ENCODE measurements around the gene UBXN2A.
"Not testable (repeated sequence)": the region's sequence is repeated elsewhere in the genome, so short reads cannot be mapped to it uniquely, and the experiment has no call there.

Gene UBXN2A

DNA sequence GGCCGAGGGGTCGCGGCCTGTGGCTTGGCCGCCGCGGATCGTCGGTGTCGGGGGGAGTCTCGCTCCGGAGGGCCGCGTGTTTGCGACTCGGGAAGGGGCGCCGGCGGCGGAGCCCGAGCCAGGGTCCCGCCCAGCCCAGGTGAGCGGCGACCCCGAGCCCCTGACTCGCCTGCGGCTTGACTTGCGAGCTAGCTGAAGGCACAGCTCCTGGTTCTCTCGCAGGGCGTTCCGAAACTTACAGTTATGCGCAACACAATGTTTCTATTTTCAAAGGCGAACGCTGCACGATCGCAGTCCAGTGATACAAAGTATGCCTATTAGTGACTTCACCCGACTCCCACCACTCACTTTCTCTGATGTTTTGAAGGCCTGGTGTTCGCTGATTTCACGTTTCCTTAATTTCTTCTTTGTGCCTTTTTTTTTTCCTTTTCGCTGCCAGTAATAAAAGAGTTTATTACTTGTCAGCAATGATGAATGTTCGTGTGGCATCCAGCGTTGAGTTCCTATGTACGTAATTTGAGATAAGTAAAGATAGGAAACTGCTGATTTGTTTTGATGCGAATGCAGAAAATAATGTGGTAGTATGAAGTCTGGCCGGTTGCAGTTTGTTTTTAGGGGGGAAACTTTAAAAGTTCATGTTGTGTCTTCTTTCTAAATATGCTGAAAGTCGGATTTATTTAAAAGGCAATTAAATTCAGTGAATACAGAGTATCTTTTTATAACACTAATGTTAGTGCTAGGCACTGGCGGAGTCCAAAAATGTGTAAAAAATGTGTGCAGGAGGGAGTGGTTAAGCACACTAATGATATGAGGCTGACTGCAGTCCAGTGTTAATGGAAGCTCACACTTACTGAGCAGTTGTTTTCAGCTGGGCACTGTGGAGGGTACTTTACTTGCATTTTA is 706 bp downstream of the UBXN2A start:
- DNase-seq (ENCODE audit: low read depth in 2 of 2): peak in 1 of 2 donors; percentile 17

DNA sequence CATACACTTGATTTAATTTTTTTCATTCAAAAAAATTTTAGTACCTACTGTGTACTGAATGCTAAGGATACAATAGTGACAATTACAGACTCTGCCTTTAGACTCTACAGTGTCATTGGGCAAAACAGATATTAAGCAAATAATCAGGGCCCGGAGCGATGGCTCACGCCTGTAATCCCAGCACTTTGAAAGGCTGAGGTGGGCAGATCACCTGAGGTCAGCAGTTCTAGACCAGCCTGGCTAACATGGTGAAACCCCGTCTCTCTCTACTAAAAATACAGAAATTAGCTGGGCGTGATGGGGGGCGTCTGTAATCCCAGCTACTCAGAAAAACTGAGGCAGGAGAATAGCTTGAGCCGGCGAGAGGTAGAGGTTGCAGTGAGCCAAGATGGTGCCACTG is 1.4 kb downstream of the UBXN2A start:
- no peak for DNase-seq (ENCODE audit: low read depth in 2 of 2)

DNA sequence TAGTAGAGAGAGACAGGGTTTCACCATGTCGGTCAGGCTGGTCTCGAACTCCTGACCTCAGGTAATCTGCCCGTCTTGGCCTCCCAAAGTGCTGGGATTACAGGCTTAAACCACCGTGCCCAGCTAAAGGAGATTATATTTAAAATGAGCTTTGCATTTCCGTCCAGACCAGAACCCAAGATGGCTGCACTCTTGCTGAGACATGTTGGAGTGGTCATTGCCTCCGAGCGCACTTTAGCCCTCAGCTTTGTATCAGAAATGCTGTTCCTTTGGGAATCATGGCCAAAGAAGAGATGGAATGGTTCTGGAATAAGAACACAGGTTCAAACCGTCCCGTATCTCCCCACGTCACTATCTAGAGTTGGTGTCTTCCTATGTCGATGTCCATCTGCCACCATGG is 3.4 kb downstream of the UBXN2A start:
- no peak for DNase-seq (ENCODE audit: low read depth in 2 of 2)

DNA sequence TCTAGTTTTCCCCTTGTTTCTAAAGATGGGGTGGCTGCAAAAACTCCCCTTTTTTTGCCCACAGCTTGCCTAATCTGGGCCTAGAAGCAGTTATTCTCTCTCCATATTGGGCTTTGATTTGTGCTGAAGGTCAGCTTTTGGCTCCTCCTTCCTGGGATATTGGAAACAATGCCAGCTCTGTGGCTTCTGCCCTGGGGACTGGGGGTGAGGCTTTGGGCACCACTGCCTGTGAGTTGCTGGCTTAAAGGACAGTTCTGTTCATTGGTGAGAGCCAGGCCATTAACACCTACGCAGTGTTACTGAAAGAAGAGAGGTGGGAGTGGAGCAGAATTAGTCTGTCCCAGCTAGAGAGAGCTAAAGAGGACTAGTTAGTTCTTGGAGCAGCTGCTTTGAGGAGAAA is 4.3 kb downstream of the UBXN2A start:
- no peak for DNase-seq (ENCODE audit: low read depth in 2 of 2)

DNA sequence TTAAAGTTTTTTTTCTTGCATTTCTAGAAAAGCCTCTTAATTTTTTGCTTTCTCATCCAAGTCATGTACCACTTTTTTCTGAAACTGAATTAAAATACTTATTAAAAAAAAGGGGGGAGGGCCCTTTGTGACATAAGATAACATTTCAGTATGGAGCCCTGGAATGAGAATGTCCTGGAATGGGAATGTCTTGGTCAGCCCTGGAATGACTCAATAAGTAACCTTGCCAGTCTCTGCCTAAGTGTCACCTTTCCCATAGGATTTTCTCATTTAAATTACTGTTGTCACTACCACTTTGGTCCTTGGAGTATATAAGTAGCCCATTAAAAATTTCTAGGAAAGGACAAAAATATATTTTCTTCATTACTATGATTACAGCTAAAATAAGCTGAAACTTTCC is 4.7 kb downstream of the UBXN2A start:
- no peak for DNase-seq (ENCODE audit: low read depth in 2 of 2)

DNA sequence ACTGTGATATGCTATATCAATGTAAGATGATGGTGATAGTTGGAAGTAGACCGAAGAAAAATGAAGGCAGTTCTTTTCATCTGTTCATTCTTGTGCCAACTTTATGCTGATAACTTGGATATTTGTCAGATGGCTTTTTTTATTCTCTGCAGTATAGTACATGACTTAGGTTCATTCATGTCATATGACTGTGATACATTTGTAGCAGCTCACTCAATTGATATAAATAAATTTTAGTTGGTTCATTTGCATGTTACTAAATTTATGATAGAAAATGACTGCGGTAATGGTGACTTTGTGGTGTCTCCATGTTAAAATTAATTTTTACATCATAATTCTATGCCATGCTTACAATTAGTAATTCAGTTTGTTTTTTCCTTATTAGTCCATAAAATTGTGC is 7.1 kb downstream of the UBXN2A start:
- no peak for DNase-seq (ENCODE audit: low read depth in 2 of 2)

DNA sequence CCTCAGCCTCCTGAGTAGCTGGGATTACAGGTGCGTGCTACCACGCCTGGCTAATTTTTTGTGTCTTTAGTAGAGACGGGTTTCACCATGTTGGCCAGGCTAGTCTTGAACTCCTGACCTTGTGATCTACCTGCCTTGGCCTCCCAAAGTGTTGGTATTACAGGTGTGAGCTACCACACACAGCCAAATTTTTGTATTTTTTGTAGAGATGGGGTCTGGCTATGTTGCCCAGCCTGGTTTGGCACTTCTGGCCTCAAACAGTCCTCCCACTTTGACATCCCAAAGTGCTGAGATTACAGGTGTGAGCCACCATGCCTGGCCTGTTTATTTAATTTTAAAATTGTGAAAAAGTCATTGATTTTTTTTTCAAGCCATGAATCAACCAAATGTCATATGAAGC is 12.3 kb downstream of the UBXN2A start:
- not testable (repeated sequence) for DNase-seq (ENCODE audit: low read depth in 2 of 2)

DNA sequence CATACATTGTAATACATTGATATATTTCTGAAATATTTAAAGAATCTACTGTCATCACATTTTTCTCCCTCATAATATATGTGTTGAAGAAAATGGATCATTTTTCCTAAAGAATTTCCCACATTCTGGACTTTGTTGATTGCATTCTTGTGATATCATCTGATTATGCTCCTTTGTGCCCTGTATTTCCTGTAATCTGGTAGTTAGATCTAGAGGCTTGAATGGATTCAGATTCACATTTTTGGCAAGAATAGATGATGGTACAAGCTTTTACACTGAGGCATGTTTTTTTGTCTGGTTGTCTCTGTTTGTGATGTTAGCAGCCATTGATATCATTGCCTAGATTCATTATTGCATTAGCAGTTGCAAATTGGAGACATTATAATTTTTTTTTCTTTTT is 13.4 kb downstream of the UBXN2A start:
- no peak for DNase-seq (ENCODE audit: low read depth in 2 of 2)

DNA sequence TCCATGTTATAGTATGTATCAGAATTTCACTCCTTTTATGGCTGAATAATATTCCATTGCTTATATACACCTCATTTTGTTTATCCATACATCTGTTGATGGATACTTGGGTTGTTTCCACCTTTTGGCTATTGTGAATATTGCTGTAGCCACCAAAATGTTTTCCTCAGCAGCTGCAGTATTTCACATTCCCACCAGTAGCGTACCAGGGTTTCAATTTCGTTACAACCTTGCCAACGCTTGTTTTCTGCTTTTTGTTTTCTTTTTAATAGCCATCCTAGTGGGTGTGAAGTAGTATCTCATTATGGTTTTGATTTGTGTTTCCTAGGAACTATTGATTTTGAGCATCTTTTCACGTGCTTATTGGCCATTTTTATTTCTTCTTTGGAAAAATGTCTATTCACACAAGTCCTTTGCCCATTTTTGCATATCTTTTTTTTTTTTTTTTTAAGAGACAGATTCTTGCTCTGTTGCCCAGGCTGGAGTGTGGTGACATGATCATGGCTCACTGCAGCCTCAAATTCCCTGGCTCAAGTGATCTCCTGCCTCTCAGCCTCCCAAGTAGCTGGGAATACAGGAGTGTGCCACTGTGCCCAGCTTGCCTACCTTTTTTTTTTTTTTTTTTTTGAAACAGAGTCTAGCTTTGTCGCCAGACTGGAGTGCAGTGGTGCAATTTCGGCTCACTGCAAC is 14.2 kb downstream of the UBXN2A start:
- DNase-seq (ENCODE audit: low read depth in 2 of 2): no peak

DNA sequence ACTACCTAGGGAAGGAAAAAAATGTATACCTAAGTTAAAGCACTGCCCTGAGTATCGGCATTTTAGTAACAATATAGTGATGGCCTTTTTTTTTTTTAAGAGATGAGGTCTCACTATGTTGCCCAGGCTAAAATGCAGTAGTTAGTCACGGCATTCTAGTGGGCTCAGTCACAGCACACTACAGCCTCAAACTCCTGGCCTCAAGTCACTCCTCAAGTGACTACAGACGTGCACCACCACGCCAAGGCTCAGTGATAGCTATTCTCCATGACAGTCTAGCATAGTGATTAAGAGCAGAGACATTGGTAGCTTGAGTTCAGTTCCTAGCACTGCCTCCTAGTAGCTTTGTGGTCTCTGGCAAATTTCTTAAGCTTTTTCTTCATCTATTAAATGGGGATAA is 27.6 kb downstream of the UBXN2A start:
- DNase-seq (ENCODE audit: low read depth in 2 of 2): no peak

DNA sequence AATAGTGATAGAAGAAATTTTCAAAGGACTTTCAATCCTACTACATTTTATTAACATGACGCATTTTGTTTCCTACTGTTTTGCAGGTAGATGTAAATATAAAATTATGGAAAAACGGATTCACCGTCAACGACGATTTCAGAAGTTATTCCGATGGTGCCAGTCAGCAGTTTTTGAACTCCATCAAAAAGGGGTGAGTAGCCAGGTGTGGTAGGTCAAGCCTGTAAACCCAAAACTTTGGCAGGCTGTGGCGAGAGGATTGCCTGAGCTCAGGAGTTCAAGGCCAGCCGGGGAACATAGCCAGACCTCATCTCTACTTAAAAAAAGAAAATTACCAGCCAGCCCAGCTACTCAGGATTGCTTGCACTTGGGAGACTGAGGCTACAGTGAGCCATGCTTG is 36.6 kb downstream of the UBXN2A start:
- no peak for DNase-seq (ENCODE audit: low read depth in 2 of 2)

DNA sequence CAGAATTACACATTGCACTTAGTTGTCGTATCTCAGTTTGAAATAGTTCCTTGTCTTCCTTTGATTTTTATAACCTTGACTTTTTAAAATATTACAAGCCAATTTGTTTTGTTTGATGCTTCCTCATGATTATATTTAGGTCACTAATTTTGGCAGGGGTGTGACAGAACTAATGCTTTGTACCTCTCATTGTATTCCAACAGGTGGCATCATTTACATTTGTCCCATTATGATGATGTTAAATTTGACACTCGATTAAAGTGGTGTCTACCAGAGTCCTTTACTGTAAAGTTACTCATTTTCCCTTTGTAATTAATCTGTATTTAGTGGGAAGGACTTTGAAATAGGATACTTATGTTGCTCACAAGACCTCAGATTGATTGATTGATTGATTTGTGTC is 48.1 kb downstream of the UBXN2A start:
- no peak for DNase-seq (ENCODE audit: low read depth in 2 of 2)

DNA sequence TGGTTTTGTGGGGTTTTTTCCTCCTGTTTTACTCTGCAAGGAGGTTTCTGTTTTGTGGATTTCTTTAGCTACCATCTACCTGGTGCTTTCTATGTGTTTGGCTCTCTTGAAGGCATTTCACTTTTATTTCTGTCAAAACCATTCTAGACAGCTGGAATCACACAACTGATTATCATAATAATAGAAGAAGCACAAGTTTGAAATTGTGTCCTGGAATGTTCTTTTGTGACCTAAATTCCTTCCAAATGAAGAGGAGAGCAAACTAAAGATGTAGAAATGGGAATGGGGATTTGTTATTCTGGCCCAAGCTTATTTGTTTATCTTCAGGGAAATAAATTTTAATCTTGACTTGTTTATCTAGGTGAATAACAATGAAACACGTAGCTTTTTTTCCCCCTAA is 52.7 kb downstream of the UBXN2A start:
- DNase-seq (ENCODE audit: low read depth in 2 of 2): no peak

DNA sequence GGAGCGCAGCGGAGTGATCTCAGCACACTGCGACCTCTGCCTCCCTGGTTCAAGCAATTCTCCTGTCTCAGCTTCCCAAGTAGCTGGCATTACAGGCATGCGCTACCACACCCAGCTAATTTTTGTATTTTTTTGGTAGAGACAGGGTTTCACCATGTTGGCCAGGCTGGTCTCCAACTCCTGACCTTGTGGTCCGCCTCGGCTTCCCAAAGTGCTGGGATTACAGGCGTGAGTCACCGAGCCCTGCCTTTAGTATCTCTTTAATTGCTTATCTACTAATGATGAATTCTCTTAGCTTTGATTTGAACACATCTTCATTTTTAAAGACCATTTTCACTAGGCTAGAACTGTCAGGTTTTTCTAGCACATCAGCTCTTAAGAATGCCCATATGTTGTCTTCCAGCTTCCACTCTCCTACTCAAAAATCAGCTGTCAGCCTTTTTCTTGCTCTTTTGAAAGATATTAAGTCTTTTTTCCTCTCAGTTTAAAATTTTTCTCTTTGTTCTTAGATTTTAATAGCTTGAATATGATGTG is 53.5 kb downstream of the UBXN2A start:
- DNase-seq (ENCODE audit: low read depth in 2 of 2): no peak

DNA sequence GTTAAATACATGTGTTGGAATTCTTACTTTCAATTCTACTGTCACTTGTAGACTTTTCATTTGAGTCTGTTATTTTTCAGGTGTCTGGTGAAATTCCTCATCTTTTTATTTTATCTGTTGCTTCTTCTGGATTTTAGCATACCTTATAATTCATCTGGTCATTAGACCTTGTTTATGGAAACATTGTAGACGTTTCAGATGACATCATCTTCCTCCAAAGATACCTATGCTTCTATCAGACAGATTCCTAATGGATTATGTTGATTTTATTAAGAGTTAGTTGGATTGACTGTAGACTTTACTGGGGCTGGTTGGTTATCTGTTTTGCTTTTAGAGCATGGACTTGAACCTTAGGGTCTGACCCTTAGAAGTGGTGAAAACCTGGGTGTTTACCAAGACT is 54.3 kb downstream of the UBXN2A start:
- no peak for DNase-seq (ENCODE audit: low read depth in 2 of 2)

DNA sequence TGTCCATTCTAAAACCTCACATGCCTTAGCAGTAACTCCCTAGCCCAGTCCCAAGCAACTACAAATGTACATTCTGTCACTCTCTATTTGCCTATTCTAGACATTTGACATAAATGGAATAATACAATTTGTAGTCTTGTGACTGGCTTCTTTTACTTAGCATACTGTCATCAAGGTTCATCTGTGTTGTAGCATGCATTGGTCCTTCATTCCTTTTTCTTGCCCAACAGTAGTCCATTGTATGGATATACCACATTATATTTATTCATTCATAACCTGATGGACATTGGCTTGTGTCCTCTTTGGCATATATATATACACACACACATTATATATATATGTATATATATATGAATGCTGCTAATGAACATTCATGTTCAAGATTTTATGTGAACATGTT is 67.4 kb downstream of the UBXN2A start:
- no peak for DNase-seq (ENCODE audit: low read depth in 2 of 2)

DNA sequence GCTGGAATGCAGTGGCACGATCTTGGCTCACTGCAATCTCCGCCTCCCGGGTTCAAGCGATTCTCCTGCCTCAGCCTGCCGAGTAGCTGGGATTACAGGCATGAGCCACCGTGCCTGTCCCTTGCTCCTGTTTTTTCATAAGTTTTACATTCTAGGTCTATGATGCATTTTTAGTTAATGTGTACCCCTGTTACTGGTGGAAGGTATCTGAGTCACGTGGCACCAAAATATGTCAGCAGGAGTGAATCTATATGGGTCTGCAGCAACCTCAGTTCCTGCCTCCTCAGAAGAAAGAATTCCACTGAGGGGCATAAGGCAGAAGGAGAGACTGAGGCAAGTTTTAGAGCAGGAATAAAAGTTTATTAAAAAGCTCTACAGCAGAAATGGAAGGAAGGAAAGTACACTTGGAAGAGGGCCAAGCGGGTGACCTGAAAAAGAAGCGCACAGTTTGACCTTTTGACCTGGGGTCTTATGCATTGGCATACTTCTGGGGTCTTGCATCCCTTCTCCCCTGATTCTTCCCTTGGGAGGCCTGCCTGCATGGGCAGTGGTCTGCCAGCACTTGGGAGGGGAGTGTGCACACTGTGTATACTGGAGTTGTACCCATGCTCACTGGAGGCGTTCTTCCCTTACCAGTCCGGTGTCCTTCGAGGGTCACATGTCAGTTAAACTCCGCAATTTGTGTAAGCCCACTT is 68.6 kb downstream of the UBXN2A start:
- no peak for DNase-seq (ENCODE audit: low read depth in 2 of 2)

DNA sequence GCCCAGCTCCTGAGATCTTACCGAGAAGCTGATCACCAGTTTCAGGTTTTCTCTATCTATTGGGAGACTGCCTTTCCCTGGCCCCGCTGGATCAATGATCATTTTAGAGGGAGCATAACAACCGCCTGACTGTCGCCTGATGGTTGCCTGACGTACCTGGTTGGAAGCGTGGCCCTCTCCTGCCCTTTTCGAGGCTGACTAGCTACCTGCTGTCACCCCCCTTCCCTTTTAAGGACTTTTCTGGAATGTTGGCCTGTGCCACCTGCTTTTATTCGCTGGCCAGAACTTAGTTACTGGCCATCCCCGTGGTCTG is 69.1 kb downstream of the UBXN2A start:
- DNase-seq (ENCODE audit: low read depth in 2 of 2): no peak

DNA sequence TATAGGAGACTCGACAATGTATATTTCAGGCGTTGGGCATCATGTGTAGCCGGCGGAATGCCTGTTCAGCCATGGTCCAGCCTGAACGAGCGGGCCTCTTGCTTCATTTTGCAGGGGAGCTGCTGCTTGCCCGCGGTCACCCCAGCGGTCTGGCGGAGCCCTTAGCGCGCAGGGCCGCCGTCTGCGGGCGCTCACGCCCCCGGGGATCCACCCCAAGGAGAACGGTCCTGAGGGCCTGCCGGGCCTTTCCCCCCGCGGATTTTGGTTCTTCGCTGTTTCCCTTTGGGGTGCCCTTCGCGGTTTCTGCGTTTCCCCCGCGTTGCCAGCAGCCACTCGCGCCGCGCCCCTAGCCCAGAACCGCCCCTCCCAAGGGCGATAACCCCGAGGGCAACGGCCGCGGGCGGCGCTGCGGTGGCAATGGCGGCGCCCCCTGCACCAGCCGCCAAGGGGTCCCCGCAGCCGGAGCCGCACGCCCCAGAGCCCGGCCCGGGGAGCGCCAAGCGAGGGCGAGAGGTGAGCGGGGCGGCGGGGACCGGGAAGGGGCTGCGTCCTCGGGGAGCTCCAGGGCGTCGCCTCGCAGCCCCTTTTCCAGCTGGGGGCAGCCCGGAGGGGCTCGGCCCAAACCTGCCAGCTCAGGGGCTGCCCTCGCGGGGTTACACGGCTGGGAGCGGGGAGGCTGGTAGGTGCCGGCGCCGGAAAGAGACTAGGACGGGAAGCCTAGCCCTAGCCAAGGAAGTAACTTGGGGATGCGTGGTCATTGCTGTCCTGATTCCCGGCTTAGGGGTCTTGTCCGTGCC is 69.6 kb downstream of the UBXN2A start, which contains the start of gene MFSD2B:
Gene MFSD2B, plus strand, starts transcription at position 406 of the 797 bp plus-strand sequence. Its CDS starts 12 bp downstream, at position 418.
- DNase-seq (ENCODE audit: low read depth in 2 of 2): no peak

DNA sequence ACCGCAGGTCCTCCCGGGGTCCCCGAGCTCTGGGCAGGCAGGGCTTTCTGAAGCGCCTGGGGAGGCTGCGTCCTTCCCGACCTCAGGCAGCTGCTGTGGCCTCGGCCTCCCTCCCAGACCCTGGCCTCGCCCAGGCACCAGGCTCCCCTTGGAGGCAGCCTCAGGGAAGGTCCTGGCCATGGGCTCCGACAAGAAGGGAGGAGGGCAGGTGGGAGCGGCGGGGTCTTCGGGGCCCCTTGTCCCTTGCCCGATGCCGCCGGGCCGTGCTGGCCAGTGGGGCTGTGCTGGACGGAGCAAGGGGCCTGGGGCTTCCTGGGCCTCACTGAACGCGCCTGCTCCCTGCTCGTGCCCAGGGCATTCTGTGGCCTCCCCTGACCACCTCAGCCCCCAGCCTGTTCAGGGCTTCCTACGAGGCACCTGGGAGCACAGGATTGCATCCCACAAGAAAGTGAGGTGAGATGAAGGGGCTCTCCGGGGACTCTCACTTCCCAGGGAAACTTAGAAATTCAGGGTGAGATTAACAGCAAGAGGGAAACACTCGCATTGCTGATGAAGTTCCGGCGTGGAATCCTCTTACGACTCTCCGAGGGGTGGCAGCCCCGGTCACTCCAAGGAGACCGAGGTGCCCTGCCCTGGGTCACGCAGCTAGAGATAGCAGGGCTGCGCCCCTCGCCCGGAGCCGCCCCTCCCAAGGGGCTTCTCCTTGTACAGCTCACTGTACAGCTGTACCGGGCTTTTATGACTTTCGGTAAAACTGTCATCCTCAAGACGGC is 70.4 kb downstream of the UBXN2A start:
- DNase-seq (ENCODE audit: low read depth in 2 of 2): no peak

All from stimulated activated CD8-positive, alpha-beta memory T cell treated with anti-CD3 and anti-CD28 coated beads, Interleukin-7, amount 100 ng/mL, for 4 hours (primary cell).